Mesenchymal stem cell (in vitro differentiated cells and primary cell): ENCODE results near the gene SH3TC2.

ENCODE experiments used
- DNase-seq: peaks from one replicate; pipeline ENCODE4 v3.0.0-alpha.2; 2013
- H2AFZ ChIP-seq: one replicate; pipeline ENCODE4 v1.6.1; 2013; ENCODE audit warnings: low read depth, mild to moderate bottlenecking, control low read depth, inconsistent platforms, low read length, moderate library complexity
- H2AK5ac ChIP-seq: 2 replicates; pipeline ENCODE4 v1.6.1; 2013; ENCODE audit warnings: low read length, moderate library complexity, mild to moderate bottlenecking, inconsistent platforms; ENCODE audit not compliant: severe bottlenecking
- H2BK120ac ChIP-seq: one replicate; pipeline ENCODE4 v1.6.1; 2013; ENCODE audit warnings: low read depth, mild to moderate bottlenecking, inconsistent platforms, low read length, moderate library complexity
- H2BK12ac ChIP-seq, 2 experiments: one replicate each; pipeline ENCODE4 v1.6.1; 2013; ENCODE audit warnings: inconsistent platforms in 2 of 2, low read length in 2 of 2, mild to moderate bottlenecking in 2 of 2, moderate library complexity in 2 of 2, control low read depth in 1 of 2
- H2BK15ac ChIP-seq: one replicate; pipeline ENCODE4 v1.6.1; 2013; ENCODE audit warnings: mild to moderate bottlenecking, low read depth, inconsistent platforms; ENCODE audit not compliant: poor library complexity, severe bottlenecking
- H2BK5ac ChIP-seq: 2 replicates; pipeline ENCODE4 v1.6.1; 2013; ENCODE audit warnings: low read depth, mild to moderate bottlenecking, low read length, control low read depth, inconsistent platforms; ENCODE audit not compliant: poor library complexity, severe bottlenecking
- H3K14ac ChIP-seq, 2 experiments: one replicate each; pipeline ENCODE4 v1.6.1; 2013; ENCODE audit warnings: inconsistent platforms in 2 of 2, low read length in 2 of 2, control low read depth in 1 of 2, mild to moderate bottlenecking in 1 of 2, moderate library complexity in 1 of 2
- H3K18ac ChIP-seq, 2 experiments: one replicate each; pipeline ENCODE4 v1.6.1; 2013; ENCODE audit warnings: inconsistent platforms in 2 of 2, low read length in 2 of 2, control low read depth in 1 of 2, low read depth in 1 of 2, mild to moderate bottlenecking in 1 of 2
- H3K23ac ChIP-seq, 2 experiments: one replicate each; pipeline ENCODE4 v1.6.1; 2013; ENCODE audit warnings: inconsistent platforms in 2 of 2, low read length in 2 of 2, mild to moderate bottlenecking in 2 of 2, moderate library complexity in 2 of 2, control low read depth in 1 of 2
- H3K27ac ChIP-seq: 2 replicates; pipeline ENCODE4 v1.5.1; 2013; ENCODE audit warnings: mild to moderate bottlenecking, moderate library complexity, low read length, control low read depth, inconsistent platforms; ENCODE audit not compliant: poor library complexity, severe bottlenecking
- H3K27me3 ChIP-seq, 2 experiments: 2 replicates each; pipeline versions ENCODE4 v1.6.1 to v1.7.0; 2013; ENCODE audit warnings: low read length in 2 of 2, mild to moderate bottlenecking in 2 of 2, moderate library complexity in 2 of 2, control low read depth in 1 of 2, inconsistent platforms in 1 of 2; ENCODE audit not compliant: control insufficient read depth in 1 of 2, insufficient read depth in 1 of 2
- H3K36me3 ChIP-seq, 2 experiments: 2 replicates each; pipeline versions ENCODE4 v1.6.1 to v1.7.0; 2013; ENCODE audit warnings: low read length in 2 of 2, control low read depth in 1 of 2, inconsistent platforms in 1 of 2, low read depth in 1 of 2, mild to moderate bottlenecking in 1 of 2; ENCODE audit not compliant: insufficient read depth in 2 of 2, control insufficient read depth in 1 of 2
- H3K4ac ChIP-seq, 2 experiments: one replicate each; pipeline ENCODE4 v1.6.1; 2013; ENCODE audit warnings: inconsistent platforms in 2 of 2, low read length in 2 of 2, mild to moderate bottlenecking in 2 of 2, moderate library complexity in 2 of 2, control low read depth in 1 of 2, low read depth in 1 of 2
- H3K4me1 ChIP-seq: 2 replicates; pipeline ENCODE4 v1.6.1; 2013; ENCODE audit warnings: low read depth, low read length, control low read depth; ENCODE audit not compliant: control insufficient read depth, insufficient read depth
- H3K4me2 ChIP-seq: 2 replicates; pipeline ENCODE4 v1.6.1; 2013; ENCODE audit warnings: low read length, mild to moderate bottlenecking, inconsistent platforms; ENCODE audit not compliant: poor library complexity, severe bottlenecking
- H3K4me3 ChIP-seq, 2 experiments: 2 replicates each; pipeline versions ENCODE4 v1.5.1 to v1.7.0; 2013; ENCODE audit warnings: low read length in 2 of 2, mild to moderate bottlenecking in 2 of 2, control low read depth in 1 of 2, low read depth in 1 of 2; ENCODE audit not compliant: insufficient read depth in 1 of 2
- H3K79me1 ChIP-seq: replicated peaks from 2 replicates; pipeline ENCODE4 v1.6.1; 2013; ENCODE audit warnings: mild to moderate bottlenecking, control low read depth, low read length, inconsistent platforms; ENCODE audit not compliant: poor library complexity, severe bottlenecking
- H3K9ac ChIP-seq: 2 replicates; pipeline ENCODE4 v1.7.0; 2013; ENCODE audit warnings: mild to moderate bottlenecking, low read length, moderate library complexity
- H3K9me3 ChIP-seq: 2 replicates; pipeline ENCODE4 v1.7.0; 2013; ENCODE audit warnings: mild to moderate bottlenecking, low read length; ENCODE audit not compliant: control insufficient read depth
- H4K8ac ChIP-seq: one replicate; pipeline ENCODE4 v1.6.1; 2013; ENCODE audit warnings: inconsistent platforms, mild to moderate bottlenecking, low read length, moderate library complexity
- H4K91ac ChIP-seq: one replicate; pipeline ENCODE4 v1.6.1; 2013; ENCODE audit warnings: mild to moderate bottlenecking, low read length, inconsistent platforms
- WGBS: methylation state at CpG from one replicate; pipeline ENCODE4 v1.1.7; 2013; ENCODE audit warnings: mixed read lengths; 5-methylcytosine and 5-hydroxymethylcytosine counted together

Gene SH3TC2

DNA sequence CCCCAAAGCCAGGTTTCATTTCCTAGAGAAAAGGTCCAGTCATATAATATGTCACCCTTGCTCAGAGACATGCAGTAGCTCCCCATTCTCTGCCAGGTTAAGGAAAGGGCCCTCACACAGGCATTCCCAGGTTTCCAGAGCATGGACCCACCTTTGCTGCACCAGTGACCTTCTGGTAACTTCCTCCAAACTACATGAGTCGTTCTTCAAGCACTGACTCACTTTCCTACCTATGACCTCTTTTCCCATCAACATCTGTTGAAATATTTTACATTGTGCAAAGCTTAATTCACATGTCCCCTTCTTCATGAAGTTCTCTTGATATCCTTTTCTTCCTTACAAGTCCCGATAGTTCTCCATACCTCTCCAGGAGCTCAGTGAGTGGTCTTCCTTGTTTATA is 25.9 kb downstream of the SH3TC2 start:
- H3K9ac ChIP-seq = no peak overlapping the region
- H3K27me3 ChIP-seq = no peaks in the 10 kb centered on the region
- no peak overlapping the region for H4K8ac ChIP-seq
- no peak overlapping the region for H2BK5ac ChIP-seq
- H2AK5ac ChIP-seq = no peak overlapping the region
- 65% methylated on average over 2 of the region's 2 CpGs for WGBS
- no peak overlapping the region for H4K91ac ChIP-seq
- no peak overlapping the region for H2BK120ac ChIP-seq
- no peaks in the 10 kb centered on the region for H3K4me1 ChIP-seq
- H3K79me1 ChIP-seq = no peaks in the 10 kb centered on the region
- no peaks in the 10 kb centered on the region for H3K9me3 ChIP-seq
- H3K4ac ChIP-seq = no peak overlapping the region
- no peak overlapping the region for H3K18ac ChIP-seq
- no peak for DNase-seq
- no peak overlapping the region for H3K4me2 ChIP-seq
- H3K14ac ChIP-seq = no peak overlapping the region
- H3K23ac ChIP-seq = no peak overlapping the region
- H2BK15ac ChIP-seq = no peak overlapping the region
- H3K27ac ChIP-seq = no peak overlapping the region
- no peak overlapping the region for H2BK12ac ChIP-seq
- no peaks in the 10 kb centered on the region for H3K36me3 ChIP-seq
- no peak overlapping the region for H2AFZ ChIP-seq
- no peak overlapping the region for H3K4me3 ChIP-seq

DNA sequence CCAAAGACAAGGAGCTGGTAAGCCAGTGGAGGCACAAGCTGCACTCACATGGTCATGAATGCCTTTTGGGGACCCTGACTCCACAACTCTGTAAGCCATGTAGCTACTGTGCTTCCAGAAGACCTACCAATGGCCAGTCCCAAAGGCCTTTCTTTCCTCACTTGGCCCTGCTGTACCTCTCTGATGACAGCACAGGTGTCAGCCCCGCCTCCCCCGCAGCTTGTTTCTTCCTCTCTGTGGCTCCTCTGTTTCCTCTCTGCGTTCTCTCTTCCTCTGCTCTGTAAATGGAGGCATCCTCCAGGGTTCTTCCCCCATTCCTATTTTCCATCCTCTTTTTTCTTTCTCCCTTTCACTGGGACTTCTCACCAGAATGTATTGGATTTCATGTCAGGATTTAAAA is 26.7 kb downstream of the SH3TC2 start:
- Histone ChIP-seq H3K4me2 (no peak overlapping the region), H2AK5ac (no peak overlapping the region), H2BK120ac (no peak overlapping the region), H3K14ac (no peak overlapping the region), H3K79me1 (no peaks in the 10 kb centered on the region), H3K27me3 (no peaks in the 10 kb centered on the region), H2BK15ac (no peak overlapping the region), H2BK5ac (no peak overlapping the region), H3K9me3 (no peaks in the 10 kb centered on the region), H3K4ac (no peak overlapping the region), H3K9ac (no peak overlapping the region), H3K36me3 (no peaks in the 10 kb centered on the region), H3K4me3 (no peak overlapping the region), H2BK12ac (no peak overlapping the region), H4K8ac (no peak overlapping the region), H3K27ac (no peak overlapping the region), H3K18ac (no peak overlapping the region), H3K4me1 (no peaks in the 10 kb centered on the region), H2AFZ (no peak overlapping the region), H3K23ac (no peak overlapping the region), H4K91ac (no peak overlapping the region)
- no peak for DNase-seq
- 91% methylated on average over 3 of the region's 3 CpGs for WGBS

DNA sequence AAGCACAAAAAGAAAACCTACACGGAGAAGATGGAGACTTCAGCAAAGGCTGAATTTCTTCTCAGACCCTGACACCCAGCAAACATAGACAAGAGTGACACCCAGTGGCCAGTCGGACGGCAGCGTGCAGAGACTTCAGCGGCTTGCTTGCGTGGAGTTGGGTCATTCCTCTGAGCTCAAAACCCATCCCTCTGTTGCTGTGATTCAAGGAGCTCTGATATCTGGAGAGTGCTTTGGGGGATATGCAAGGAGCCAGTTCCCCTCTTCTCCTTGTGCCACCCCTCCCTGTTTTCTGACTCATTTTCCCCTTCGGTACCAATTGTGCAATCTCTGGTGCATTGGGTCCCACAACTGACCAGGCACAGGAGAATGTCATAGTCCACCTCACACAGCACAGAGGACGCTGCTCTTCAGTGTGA is 27.5 kb downstream of the SH3TC2 start:
- Histone ChIP-seq H2BK15ac (no peak overlapping the region), H3K4me1 (no peaks in the 10 kb centered on the region), H3K23ac (no peak overlapping the region), H2AK5ac (no peak overlapping the region), H2BK120ac (no peak overlapping the region), H3K4me3 (no peak overlapping the region), H3K27me3 (no peaks in the 10 kb centered on the region), H3K79me1 (no peaks in the 10 kb centered on the region), H4K8ac (no peak overlapping the region), H3K36me3 (no peaks in the 10 kb centered on the region), H3K14ac (no peak overlapping the region), H3K4ac (no peak overlapping the region), H3K27ac (no peak overlapping the region), H3K9me3 (no peaks in the 10 kb centered on the region), H3K18ac (no peak overlapping the region), H3K4me2 (no peak overlapping the region), H2AFZ (no peak overlapping the region), H3K9ac (no peak overlapping the region), H2BK12ac (peak overlapping the region in 1 of 2 experiments; percentile 19), H2BK5ac (no peak overlapping the region), H4K91ac (no peak overlapping the region)
- DNase-seq = peak; percentile 77
- 25% methylated on average over 6 of the region's 8 CpGs for WGBS

DNA sequence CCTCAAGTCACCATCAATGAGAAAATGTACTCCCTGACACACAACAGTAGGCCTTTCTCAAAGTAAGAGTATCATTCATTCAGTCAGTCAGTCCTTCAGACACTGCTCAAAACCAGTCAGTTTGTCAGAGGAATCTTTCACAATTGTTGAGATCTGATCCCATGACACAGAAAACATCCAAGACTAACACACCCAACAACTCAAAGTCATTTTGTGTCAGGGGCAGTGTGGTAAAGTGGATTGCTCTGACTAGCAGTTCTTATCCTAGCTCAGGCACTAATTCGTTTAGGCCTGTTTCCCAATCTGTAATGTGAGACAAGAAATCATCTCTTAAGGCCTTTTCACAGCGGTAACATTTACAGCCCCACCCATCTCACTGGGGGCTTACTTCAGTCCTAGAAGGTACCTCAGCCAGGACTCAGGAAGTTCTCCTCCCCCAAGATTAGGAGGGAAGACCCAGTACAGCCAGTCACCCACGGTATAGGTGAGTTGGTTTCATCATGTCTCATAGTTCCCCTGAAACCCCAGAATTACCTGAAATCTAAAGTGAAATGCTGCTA is 31.9 kb downstream of the SH3TC2 start:
- Histone ChIP-seq H3K4me1 (peaks cover 3% of the 10 kb centered on the region), H3K27ac (no peak overlapping the region), H2AK5ac (no peak overlapping the region), H3K9me3 (no peaks in the 10 kb centered on the region), H2BK12ac (peak overlapping the region in 1 of 2 experiments; percentile 11), H2BK15ac (no peak overlapping the region), H3K36me3 (peaks cover 0 to 6% of the 10 kb centered on the region in 2 experiments), H3K79me1 (no peaks in the 10 kb centered on the region), H3K4ac (peak overlapping the region in 1 of 2 experiments; percentile 3), H2AFZ (no peak overlapping the region), H3K27me3 (no peaks in the 10 kb centered on the region), H3K14ac (no peak overlapping the region), H3K9ac (no peak overlapping the region), H4K8ac (no peak overlapping the region), H2BK5ac (no peak overlapping the region), H2BK120ac (no peak overlapping the region), H3K4me3 (no peak overlapping the region), H4K91ac (no peak overlapping the region), H3K23ac (no peak overlapping the region), H3K4me2 (no peak overlapping the region), H3K18ac (peak overlapping the region; percentile 31 to 82)
- 56% methylated on average over 3 of the region's 3 CpGs for WGBS
- DNase-seq = peak; percentile 51
